Ascending aorta (tissue), 2 donors: Measurements from ENCODE around the gene PSMA2. TPM values are rescaled to one million over a fixed set of nuclear protein-coding genes. Genes with fewer than 3 reads are reported as not detected.

Experiments used
- DNase-seq, 2 donors: peaks; one replicate each; pipeline ENCODE4 v3.0.0-alpha.2; 2019; ENCODE audit warnings: low spot score in 2 of 2
- H3K27ac ChIP-seq, 2 donors: fragments of 200-600 bp; sonication (generic); one replicate each; pipeline ENCODE4 v1.5.1; 2016 to 2017; ENCODE audit warnings: mild to moderate bottlenecking in 1 of 2
- H3K27me3 ChIP-seq: fragments of 200-600 bp; sonication (generic); one replicate; pipeline ENCODE4 v1.5.1; 2017
- H3K36me3 ChIP-seq, 2 donors: fragments of 200-600 bp; sonication (generic); one replicate each; pipeline ENCODE4 v1.5.1; 2016
- H3K4me1 ChIP-seq, 2 donors: fragments of 200-600 bp; sonication (generic); one replicate each; pipeline ENCODE4 v1.5.1; 2016 to 2017; ENCODE audit warnings: mild to moderate bottlenecking in 1 of 2
- H3K4me3 ChIP-seq, 2 donors: fragments of 200-600 bp; sonication (generic); one replicate each; pipeline ENCODE4 v1.5.1; 2016 to 2017; ENCODE audit warnings: mild to moderate bottlenecking in 1 of 2
- H3K9me3 ChIP-seq, 2 donors: fragments of 200-600 bp; sonication (generic); one replicate each; pipeline ENCODE4 v1.5.1; 2016
- intact Hi-C: fragments of 100-400 bp; cut with DNase I; formaldehyde crosslinking; loops from one replicate; pipeline ENCODE4 v1.15.1; 2023
- total RNA-seq: library from RNA; depleted of rRNA; stranded (reverse); fragments of >200 nt; gene quantifications from one replicate; pipeline ENCODE4 v1.1.0, GENCODE V29; 2016
- TF ChIP-seq, protein P1 (sequence below), 3 experiments: fragments of 200-600 bp in 2 of 3; fragments of 450-650 bp in 1 of 3; sonication (generic) in 2 of 3; IDR thresholded peaks; one replicate each; pipeline ENCODE4 v1.5.1; 2016 to 2019; ENCODE audit warnings: antibody characterized with exemption in 3 of 3, mild to moderate bottlenecking in 1 of 3, moderate library complexity in 1 of 3

PSMA2 gene
- total RNA-seq, 1 donor from 2014 or later, result 61.4 TPM

DNA sequence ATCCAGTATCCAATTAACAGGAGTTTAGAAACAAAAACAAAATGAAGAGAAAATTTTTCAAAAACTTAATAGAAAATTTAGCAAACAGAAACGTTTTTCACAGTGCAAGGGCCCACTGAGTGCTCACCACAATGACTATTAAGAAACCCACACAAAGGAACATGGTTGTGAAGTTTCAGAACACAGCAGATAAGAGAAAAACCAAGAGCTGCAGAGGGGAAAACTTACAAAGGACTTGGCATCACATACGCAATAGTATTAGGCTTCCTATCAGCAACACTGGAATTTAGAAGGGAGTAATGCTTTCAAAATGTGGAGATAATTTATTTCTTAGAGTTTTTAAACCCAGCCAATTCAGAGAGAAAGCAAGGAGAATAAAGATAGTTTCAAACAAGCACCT, 18.4 kb downstream of the PSMA2 start:
- Histone ChIP-seq H3K36me3 (peaks cover 13 to 23% of the 10 kb centered on the region in 2 donors), H3K9me3 (no peaks in the 10 kb centered on the region), H3K4me1 (peaks cover 7% of the 10 kb centered on the region in 2 donors), H3K27me3 (no peaks in the 10 kb centered on the region), H3K4me3 (no peak overlapping the region), H3K27ac (peak overlapping the region; percentile 16 to 20)
- no peak for DNase-seq
- intact Hi-C loops, result loop anchor here (10.0 kb wide), 1 partner anchor 679 kb away; the partner anchor contains the start of gene GLI3
- TF ChIP-seq, protein P1, sequence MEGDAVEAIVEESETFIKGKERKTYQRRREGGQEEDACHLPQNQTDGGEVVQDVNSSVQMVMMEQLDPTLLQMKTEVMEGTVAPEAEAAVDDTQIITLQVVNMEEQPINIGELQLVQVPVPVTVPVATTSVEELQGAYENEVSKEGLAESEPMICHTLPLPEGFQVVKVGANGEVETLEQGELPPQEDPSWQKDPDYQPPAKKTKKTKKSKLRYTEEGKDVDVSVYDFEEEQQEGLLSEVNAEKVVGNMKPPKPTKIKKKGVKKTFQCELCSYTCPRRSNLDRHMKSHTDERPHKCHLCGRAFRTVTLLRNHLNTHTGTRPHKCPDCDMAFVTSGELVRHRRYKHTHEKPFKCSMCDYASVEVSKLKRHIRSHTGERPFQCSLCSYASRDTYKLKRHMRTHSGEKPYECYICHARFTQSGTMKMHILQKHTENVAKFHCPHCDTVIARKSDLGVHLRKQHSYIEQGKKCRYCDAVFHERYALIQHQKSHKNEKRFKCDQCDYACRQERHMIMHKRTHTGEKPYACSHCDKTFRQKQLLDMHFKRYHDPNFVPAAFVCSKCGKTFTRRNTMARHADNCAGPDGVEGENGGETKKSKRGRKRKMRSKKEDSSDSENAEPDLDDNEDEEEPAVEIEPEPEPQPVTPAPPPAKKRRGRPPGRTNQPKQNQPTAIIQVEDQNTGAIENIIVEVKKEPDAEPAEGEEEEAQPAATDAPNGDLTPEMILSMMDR (IDR thresholded peaks at IDR 0.05), result no peak

DNA sequence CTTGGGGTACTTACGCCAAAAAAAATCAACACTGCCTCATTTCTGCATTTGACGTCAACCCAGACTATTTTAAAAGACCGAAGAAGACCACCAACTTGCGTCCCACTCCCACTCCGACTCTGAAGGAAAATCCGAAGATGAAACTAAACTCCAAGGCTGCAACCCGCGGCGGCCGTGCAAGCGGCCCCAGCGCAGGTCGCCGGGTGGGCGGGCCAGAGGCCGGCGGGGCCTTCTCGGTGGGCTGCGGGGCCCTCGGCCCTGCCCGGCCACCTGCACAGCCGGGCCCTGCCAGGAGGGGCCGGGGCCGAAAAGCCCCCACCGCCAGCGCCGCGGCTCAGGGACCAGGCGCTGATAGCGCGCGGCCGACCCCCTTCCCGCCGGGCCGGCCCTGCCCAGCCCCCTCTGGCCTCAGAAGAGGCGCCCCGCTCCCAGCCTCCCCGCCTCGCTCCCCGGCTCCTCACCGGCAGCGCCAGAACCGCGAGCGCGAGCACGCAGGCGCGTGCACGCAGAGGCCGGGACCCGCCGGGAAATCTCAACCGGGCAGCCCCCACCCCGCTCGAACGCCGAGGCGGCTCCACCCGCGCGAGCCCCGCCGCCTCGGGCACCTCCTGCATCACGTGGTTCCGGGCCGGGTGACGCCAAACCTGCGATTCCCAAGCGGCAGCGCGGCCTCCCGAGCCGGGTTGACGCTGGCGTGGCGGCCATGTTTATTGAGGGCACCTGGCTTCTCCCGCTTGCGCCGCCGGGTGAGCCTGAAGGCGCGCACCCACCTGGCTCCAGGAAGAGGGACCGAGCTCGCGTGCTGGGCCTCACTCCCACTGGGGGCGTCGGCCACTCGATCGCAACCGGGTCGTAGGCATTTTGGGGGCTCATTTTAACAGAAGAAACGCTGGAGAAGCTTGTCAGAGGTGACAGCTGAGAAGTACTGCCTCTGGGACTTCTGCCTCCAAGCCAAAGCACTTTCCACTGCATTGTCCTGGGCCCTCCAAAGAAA, 20.2 kb downstream of the PSMA2 start, which contains the start of gene C7orf25:
Gene C7orf25 (minus strand): TSS at position 617 of the 994 bp plus-strand sequence. CDS start 1,170 bp downstream, outside the sequence.
- peak; percentile 85 to 97 for DNase-seq

DNA sequence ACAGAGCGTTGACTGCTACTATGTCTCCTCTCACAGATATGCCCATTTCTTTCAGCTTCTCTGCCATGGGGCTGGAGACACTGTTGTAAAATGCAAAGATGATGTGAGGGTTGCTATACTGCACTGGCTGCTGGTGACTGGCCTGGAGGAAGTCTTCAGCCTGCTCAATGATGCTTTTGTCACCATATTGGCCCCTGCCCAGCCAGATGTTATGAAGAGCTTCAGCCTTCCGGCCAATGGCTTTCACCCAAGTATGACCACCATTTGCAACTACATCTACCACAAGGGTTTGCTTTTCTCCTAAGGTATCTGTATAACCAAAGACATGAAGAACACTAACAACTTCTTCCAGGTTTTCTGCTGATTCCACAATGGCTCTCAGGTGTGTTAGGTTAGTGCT, 21.7 kb downstream of the PSMA2 start:
- intact Hi-C loops, result loop anchor here (2.0 to 10.0 kb wide), 2 partner anchors 62 to 676 kb away; partner anchors contain the start of gene GLI3

More for the DNA sequence above, 20.2 kb downstream of the PSMA2 start, which contains the start of gene C7orf25:
- H3K36me3 ChIP-seq, result peaks cover 3 to 11% of the 10 kb centered on the region in 2 donors
- no peaks in the 10 kb centered on the region for H3K9me3 ChIP-seq
- intact Hi-C loops, result loop anchor here (1.0 to 10.0 kb wide), 4 partner anchors 21 to 677 kb away; partner anchors contain the start of genes GLI3, MRPL32 and PSMA2
- H3K27ac ChIP-seq, result peak within 1 kb of the TSS; percentile 70 to 72
- TF ChIP-seq, protein P1 (IDR thresholded peaks at IDR 0.05), result no peak
- H3K4me3 ChIP-seq, result peak within 1 kb of the TSS; percentile 82 to 87
- peaks cover 7% of the 10 kb centered on the region in 2 donors for H3K4me1 ChIP-seq
- no peaks in the 10 kb centered on the region for H3K27me3 ChIP-seq

DNA sequence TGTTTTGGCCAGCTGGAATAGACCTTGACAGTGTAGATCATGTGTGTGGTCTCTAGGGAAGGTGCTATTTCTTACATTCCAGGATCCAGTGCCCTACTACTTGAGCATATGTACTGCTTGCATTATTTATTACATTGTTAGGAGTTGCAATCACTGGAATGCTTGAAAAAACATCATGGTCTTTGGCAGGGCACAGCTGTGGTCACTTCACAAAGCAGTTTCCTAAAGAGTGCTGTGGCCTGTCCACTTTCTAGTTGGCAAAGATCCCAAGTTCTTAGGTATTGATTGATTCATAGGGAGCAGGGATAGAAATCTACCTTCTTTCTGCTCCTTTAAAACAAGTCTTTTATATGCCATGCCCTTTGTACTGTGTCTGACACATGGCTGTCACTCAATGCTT, 24.7 kb downstream of the PSMA2 start:
- Histone ChIP-seq H3K4me1 (peaks cover 7% of the 10 kb centered on the region in 2 donors), H3K9me3 (no peaks in the 10 kb centered on the region), H3K4me3 (no peak overlapping the region), H3K36me3 (no peaks in the 10 kb centered on the region), H3K27me3 (no peaks in the 10 kb centered on the region), H3K27ac (no peak overlapping the region)
- TF ChIP-seq, protein P1 (IDR thresholded peaks at IDR 0.05), result no peak
- no peak for DNase-seq
- intact Hi-C loops, result no loop called here

More for the DNA sequence above, 21.7 kb downstream of the PSMA2 start:
- Histone ChIP-seq H3K4me3 (no peak overlapping the region), H3K9me3 (no peaks in the 10 kb centered on the region), H3K27ac (no peak overlapping the region), H3K27me3 (no peaks in the 10 kb centered on the region), H3K36me3 (no peaks in the 10 kb centered on the region), H3K4me1 (peaks cover 7% of the 10 kb centered on the region in 2 donors)
- no peak for DNase-seq
- TF ChIP-seq, protein P1 (IDR thresholded peaks at IDR 0.05), result no peak

DNA sequence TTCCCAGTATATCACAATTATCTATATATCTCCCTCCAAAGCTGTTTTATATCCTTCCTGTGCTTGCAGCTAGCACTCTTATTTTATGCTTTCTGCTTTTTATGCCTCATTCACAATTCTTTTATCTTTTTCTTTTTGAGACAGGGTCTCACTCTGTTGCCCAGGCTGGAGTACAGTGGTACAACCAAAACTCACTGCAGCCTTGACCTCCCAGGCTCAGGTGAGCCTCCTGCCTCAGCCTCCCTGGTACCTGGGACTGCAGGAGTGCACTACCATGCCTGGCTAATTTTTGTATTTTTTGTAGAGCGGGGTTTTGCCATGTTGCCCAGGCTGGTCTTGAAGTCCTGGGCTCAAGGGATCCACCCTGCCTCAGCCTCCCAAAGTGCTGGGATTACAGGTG, 25.8 kb downstream of the PSMA2 start:
- no peak for DNase-seq
- TF ChIP-seq, protein P1 (IDR thresholded peaks at IDR 0.05), result no peak
- Histone ChIP-seq H3K4me3 (no peak overlapping the region), H3K4me1 (peaks cover 4 to 7% of the 10 kb centered on the region in 2 donors), H3K27me3 (no peaks in the 10 kb centered on the region), H3K36me3 (no peaks in the 10 kb centered on the region), H3K9me3 (no peaks in the 10 kb centered on the region), H3K27ac (no peak overlapping the region)
- intact Hi-C loops, result no loop called here
